Measurements from ENCODE around the gene FAF1.

The FAF1 gene

GRCh38 chr1:50633465-50633864, 326.6 kb downstream of the FAF1 start:
- no peak for DNase-seq (ENCODE audit: low spot score)

GRCh38 chr1:50631161-50631560, 328.9 kb downstream of the FAF1 start:
- no peak for DNase-seq (ENCODE audit: low spot score)

- no peak for DNase-seq (ENCODE audit: low spot score)
Measured at GRCh38 chr1:50622259-50622658, 337.8 kb downstream of the FAF1 start.

- peak; percentile 44 for DNase-seq (ENCODE audit: low spot score)
Measured at GRCh38 chr1:50620680-50621329, 339.3 kb downstream of the FAF1 start.

- DNase-seq (ENCODE audit: low spot score): no peak
Measured at GRCh38 chr1:50615036-50615750, 344.9 kb downstream of the FAF1 start.

GRCh38 chr1:50611675-50612074, 348.4 kb downstream of the FAF1 start:
- DNase-seq (ENCODE audit: low spot score): no peak

GRCh38 chr1:50610563-50610962, 349.5 kb downstream of the FAF1 start:
- no peak for DNase-seq (ENCODE audit: low spot score)

- no peak for DNase-seq (ENCODE audit: low spot score)
Measured at GRCh38 chr1:50609508-50609907, 350.6 kb downstream of the FAF1 start.

GRCh38 chr1:50605186-50605875, 354.7 kb downstream of the FAF1 start:
- DNase-seq (ENCODE audit: low spot score): no peak

GRCh38 chr1:50604580-50604979, 355.5 kb downstream of the FAF1 start:
- DNase-seq (ENCODE audit: low spot score): no peak

- DNase-seq (ENCODE audit: low spot score): no peak
Measured at GRCh38 chr1:50603274-50604271, 356.5 kb downstream of the FAF1 start.

- no peak for DNase-seq (ENCODE audit: low spot score)
Measured at GRCh38 chr1:50599546-50599945, 360.5 kb downstream of the FAF1 start.

GRCh38 chr1:50595874-50596273, 364.2 kb downstream of the FAF1 start:
- no peak for DNase-seq (ENCODE audit: low spot score)

GRCh38 chr1:50593515-50593914, 366.6 kb downstream of the FAF1 start:
- no peak for DNase-seq (ENCODE audit: low spot score)

GRCh38 chr1:50591598-50591997, 368.5 kb downstream of the FAF1 start:
- no peak for DNase-seq (ENCODE audit: low spot score)

GRCh38 chr1:50582346-50582745, 377.7 kb downstream of the FAF1 start:
- no peak for DNase-seq (ENCODE audit: low spot score)

GRCh38 chr1:50570066-50570468, 390.0 kb downstream of the FAF1 start:
- DNase-seq (ENCODE audit: low spot score): no peak

- no peak for DNase-seq (ENCODE audit: low spot score)
Measured at GRCh38 chr1:50568782-50569181, 391.3 kb downstream of the FAF1 start.

- DNase-seq (ENCODE audit: low spot score): no peak
Measured at GRCh38 chr1:50566405-50566804, 393.7 kb downstream of the FAF1 start.

- DNase-seq (ENCODE audit: low spot score): no peak
Measured at GRCh38 chr1:50564417-50564816, 395.6 kb downstream of the FAF1 start.

- DNase-seq (ENCODE audit: low spot score): no peak
Measured at GRCh38 chr1:50562106-50562505, 398.0 kb downstream of the FAF1 start.

GRCh38 chr1:50559421-50559820, 400.6 kb downstream of the FAF1 start:
- DNase-seq (ENCODE audit: low spot score): no peak

All from hematopoietic multipotent progenitor cell treated with erythropoietin and hydrocortisone succinate and interleukin-3 and kit ligand, for 17 days (in vitro differentiated cells).